ENCODE data around the gene LRRC9.

LRRC9 gene

GRCh38 chr14:59897757-59898383 is 22.1 kb upstream of the LRRC9 start:
- Histone ChIP-seq H3K27ac (replicated peaks) (no peak overlapping the region), H3K27me3 (ENCODE audit: insufficient read depth, poor library complexity, severe bottlenecking) (peaks cover 2% of the 10 kb centered on the region), H3K4me3 (replicated peaks; ENCODE audit: insufficient read depth, low read length) (no peak overlapping the region)
- peak in 1 of 2 experiments; percentile 30 for DNase-seq (ENCODE audit: low read depth in 1 of 2, low spot score in 1 of 2)
- TF ChIP-seq GABPA (IDR thresholded peaks at IDR 0.05; ENCODE audit: low read depth) (no peak), REST (IDR thresholded peaks at IDR 0.05; ENCODE audit: insufficient replicate concordance, low read depth) (no peak), POLR2AphosphoS5 (IDR thresholded peaks at IDR 0.05; ENCODE audit: low read depth) (no peak), SPI1 (IDR thresholded peaks at IDR 0.05; ENCODE audit: borderline replicate concordance, low read depth) (no peak), CTCF (IDR thresholded peaks at IDR 0.05; ENCODE audit: insufficient read depth, low read length) (peak; percentile 7)

- TF ChIP-seq SPI1 (IDR thresholded peaks at IDR 0.05; ENCODE audit: borderline replicate concordance, low read depth) (no peak), POLR2AphosphoS5 (IDR thresholded peaks at IDR 0.05; ENCODE audit: low read depth) (no peak), GABPA (IDR thresholded peaks at IDR 0.05; ENCODE audit: low read depth) (no peak), CTCF (IDR thresholded peaks at IDR 0.05; ENCODE audit: insufficient read depth, low read length) (no peak), REST (IDR thresholded peaks at IDR 0.05; ENCODE audit: insufficient replicate concordance, low read depth) (no peak)
- H3K27ac ChIP-seq (replicated peaks) = no peak overlapping the region
- no peak overlapping the region for H3K4me3 ChIP-seq (replicated peaks; ENCODE audit: insufficient read depth, low read length)
- no peak for DNase-seq (ENCODE audit: low read depth in 1 of 2, low spot score in 1 of 2)
- H3K27me3 ChIP-seq (ENCODE audit: insufficient read depth, poor library complexity, severe bottlenecking) = no peaks in the 10 kb centered on the region
Observed at GRCh38 chr14:59900556-59900955, 19.4 kb upstream of the LRRC9 start.

- DNase-seq (ENCODE audit: low read depth in 1 of 2, low spot score in 1 of 2) = no peak
- TF ChIP-seq SPI1 (IDR thresholded peaks at IDR 0.05; ENCODE audit: borderline replicate concordance, low read depth) = no peak
- TF ChIP-seq GABPA (IDR thresholded peaks at IDR 0.05; ENCODE audit: low read depth) = no peak
- no peak for TF ChIP-seq POLR2AphosphoS5 (IDR thresholded peaks at IDR 0.05; ENCODE audit: low read depth)
- no peak for TF ChIP-seq REST (IDR thresholded peaks at IDR 0.05; ENCODE audit: insufficient replicate concordance, low read depth)
- no peak for TF ChIP-seq CTCF (IDR thresholded peaks at IDR 0.05; ENCODE audit: insufficient read depth, low read length)
- peaks cover 2% of the 10 kb centered on the region for H3K27me3 ChIP-seq (ENCODE audit: insufficient read depth, poor library complexity, severe bottlenecking)
- H3K4me3 ChIP-seq (replicated peaks; ENCODE audit: insufficient read depth, low read length) = no peak overlapping the region
- no peak overlapping the region for H3K27ac ChIP-seq (replicated peaks)
Observed at GRCh38 chr14:59904184-59904583, 15.8 kb upstream of the LRRC9 start.
